Prostate gland (tissue), 2 donors: ENCODE data around the gene ZNF527.

Experiments
- CTCF ChIP-seq, 4 experiments: fragments of 200-600 bp in 2 of 4; fragments of 450-650 bp in 2 of 4; sonication (generic) in 2 of 4; IDR thresholded peaks; 1 replicate in 3 of 4; 2 replicates in 1 of 4; pipeline ENCODE4 v1.5.1; 2016 to 2019; ENCODE audit warnings: antibody characterized with exemption in 4 of 4, mild to moderate bottlenecking in 2 of 4, moderate library complexity in 2 of 4
- POLR2AphosphoS5 ChIP-seq: sonication (generic); formaldehyde crosslinking; IDR thresholded peaks from one replicate; pipeline ENCODE4 v1.6.1; 2017; ENCODE audit warnings: antibody characterized with exemption

- TF ChIP-seq POLR2AphosphoS5 (no peak), CTCF (IDR thresholded peaks at IDR 0.05) (no peak)
These were observed 18.3 kb downstream of the ZNF527 start for GRCh38 chr19:37389234-37389633.
